BJ (cell line): ENCODE data around the gene SGSM1. TPM values are rescaled to one million over a fixed set of nuclear protein-coding genes. Genes with fewer than 3 reads are reported as not detected.

Source experiments
- CTCF ChIA-PET: fragments of 350-600 bp; formaldehyde crosslinking; extraction: SDS; loops from one replicate; lab custom pipeline; 2021; ENCODE audit warnings: antibody characterized with exemption, inconsistent platforms; lab: Yijun Ruan, JAX
- POLR2A ChIA-PET: fragments of 300-600 bp; sonication (Branson Sonifier 250); formaldehyde crosslinking; extraction: SDS; loops from one replicate; lab custom pipeline; 2021; ENCODE audit warnings: antibody characterized with exemption; lab: Charles Lee
- DNase-seq: peaks from one replicate; pipeline ENCODE4 v3.0.0-alpha.2; 2011; ENCODE audit warnings: low read depth
- H3K27me3 ChIP-seq: 2 replicates; pipeline ENCODE4 v1.6.0; 2011; ENCODE audit warnings: low read length; ENCODE audit not compliant: control insufficient read depth, insufficient read depth
- H3K36me3 ChIP-seq: 2 replicates; pipeline ENCODE4 v1.5.1; 2011; ENCODE audit warnings: low read length; ENCODE audit not compliant: control insufficient read depth, insufficient read depth
- H3K4me3 ChIP-seq: 2 replicates; pipeline ENCODE4 v1.5.1; 2011; ENCODE audit warnings: low read depth, mild to moderate bottlenecking, control low read depth, low read length
- polyA plus RNA-seq: library from polyadenylated mRNA; depleted of rRNA; stranded (reverse); fragments of >200 nt; gene quantifications from 2 replicates; pipeline ENCODE4 v1.2.3, GENCODE V29; 2011
- TF ChIP-seq, protein P1 (sequence below): IDR thresholded peaks from 2 replicates; pipeline ENCODE4 v1.5.1; 2011; ENCODE audit warnings: low read depth, mild to moderate bottlenecking, control low read depth, inconsistent platforms, low read length, moderate library complexity; ENCODE audit not compliant: insufficient read depth

SGSM1 gene
- polyA plus RNA-seq, 1 experiment = not detected

DNA sequence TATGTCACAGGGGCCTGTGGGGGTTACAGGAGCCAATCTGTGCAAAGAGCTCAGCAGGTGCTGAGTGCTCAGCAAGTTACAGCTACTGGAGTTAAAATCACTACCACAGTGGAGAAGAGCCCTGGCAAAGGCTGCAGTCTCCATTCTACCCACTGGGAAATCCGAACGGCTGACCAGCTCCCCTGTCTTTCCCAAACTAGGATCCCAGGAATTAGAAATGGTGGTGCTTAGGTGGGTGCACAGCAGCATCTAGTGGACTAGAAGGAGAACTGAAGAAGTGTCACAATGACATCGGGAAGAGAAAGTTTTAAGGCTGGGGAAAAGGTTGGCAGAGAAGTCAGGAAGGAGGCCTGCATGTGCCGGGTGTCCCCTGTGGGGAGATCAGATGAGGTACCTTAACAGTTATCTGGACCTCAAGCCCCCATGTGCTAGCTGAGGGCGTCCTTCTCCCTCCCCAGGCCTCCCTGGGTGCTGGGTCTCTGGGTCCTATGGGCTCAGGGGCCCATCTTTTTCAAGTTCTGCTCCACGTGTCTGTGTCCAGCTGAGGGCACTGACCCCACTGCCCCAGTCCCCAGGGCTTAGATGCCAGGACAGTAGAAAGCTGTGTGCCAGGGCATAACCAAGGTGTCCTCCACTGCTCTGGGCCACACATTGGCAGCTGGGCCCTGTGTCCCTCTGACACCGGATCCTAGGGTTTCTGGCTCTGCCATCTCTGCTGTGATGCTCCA lies 33.4 kb upstream of the SGSM1 start:
- H3K27me3 ChIP-seq = no peaks in the 10 kb centered on the region
- no peak overlapping the region for H3K4me3 ChIP-seq
- no peak for DNase-seq
- CTCF ChIA-PET = interaction anchor here (0.7 to 6.3 kb wide), 8 partner anchors 16 to 496 kb away, joined by 3 to 81 read pairs (median 4); no protein-coding TSS in a partner anchor
- POLR2A ChIA-PET = no interaction called here
- no peaks in the 10 kb centered on the region for H3K36me3 ChIP-seq
- TF ChIP-seq, protein P1, sequence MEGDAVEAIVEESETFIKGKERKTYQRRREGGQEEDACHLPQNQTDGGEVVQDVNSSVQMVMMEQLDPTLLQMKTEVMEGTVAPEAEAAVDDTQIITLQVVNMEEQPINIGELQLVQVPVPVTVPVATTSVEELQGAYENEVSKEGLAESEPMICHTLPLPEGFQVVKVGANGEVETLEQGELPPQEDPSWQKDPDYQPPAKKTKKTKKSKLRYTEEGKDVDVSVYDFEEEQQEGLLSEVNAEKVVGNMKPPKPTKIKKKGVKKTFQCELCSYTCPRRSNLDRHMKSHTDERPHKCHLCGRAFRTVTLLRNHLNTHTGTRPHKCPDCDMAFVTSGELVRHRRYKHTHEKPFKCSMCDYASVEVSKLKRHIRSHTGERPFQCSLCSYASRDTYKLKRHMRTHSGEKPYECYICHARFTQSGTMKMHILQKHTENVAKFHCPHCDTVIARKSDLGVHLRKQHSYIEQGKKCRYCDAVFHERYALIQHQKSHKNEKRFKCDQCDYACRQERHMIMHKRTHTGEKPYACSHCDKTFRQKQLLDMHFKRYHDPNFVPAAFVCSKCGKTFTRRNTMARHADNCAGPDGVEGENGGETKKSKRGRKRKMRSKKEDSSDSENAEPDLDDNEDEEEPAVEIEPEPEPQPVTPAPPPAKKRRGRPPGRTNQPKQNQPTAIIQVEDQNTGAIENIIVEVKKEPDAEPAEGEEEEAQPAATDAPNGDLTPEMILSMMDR = peak; percentile 51

- Histone ChIP-seq H3K4me3 (no peak overlapping the region), H3K36me3 (no peaks in the 10 kb centered on the region), H3K27me3 (no peaks in the 10 kb centered on the region)
- no peak for DNase-seq
- CTCF ChIA-PET = interaction anchor here (0.7 kb wide), 1 partner anchor 17 kb away, joined by 3 read pairs; no protein-coding TSS in a partner anchor
- TF ChIP-seq, protein P1 = no peak
- POLR2A ChIA-PET = no interaction called here
These were observed 30.1 kb upstream of the SGSM1 start for GRCh38 chr22:24775769-24776492.

DNA sequence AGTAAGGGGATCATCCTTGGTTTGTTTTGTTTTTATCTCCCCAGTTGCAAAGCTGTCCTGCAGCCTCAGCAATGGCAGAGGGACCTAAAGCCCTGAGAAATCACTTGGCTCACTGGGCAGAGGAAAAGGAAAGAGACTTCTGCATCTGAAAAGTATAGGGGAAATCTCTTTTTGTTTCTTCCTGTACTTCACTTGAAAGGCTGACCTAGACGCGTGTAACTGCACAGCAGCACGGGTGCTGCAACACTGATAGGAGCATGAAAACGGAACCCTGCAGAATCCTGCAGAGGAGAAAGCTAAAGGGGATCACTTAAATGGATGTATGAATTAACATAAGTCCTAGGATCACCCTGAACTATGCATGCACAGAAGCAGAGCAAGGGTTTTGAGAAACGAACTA lies 29.5 kb upstream of the SGSM1 start:
- Histone ChIP-seq H3K4me3 (no peak overlapping the region), H3K27me3 (no peaks in the 10 kb centered on the region), H3K36me3 (no peaks in the 10 kb centered on the region)
- TF ChIP-seq, protein P1 = no peak
- ChIA-PET CTCF (interaction anchor here (0.7 kb wide), 1 partner anchor 18 kb away, joined by 3 read pairs; no protein-coding TSS in a partner anchor), POLR2A (no interaction called here)
- no peak for DNase-seq

GRCh38 chr22:24789516-24789915 lies 16.5 kb upstream of the SGSM1 start:
- ChIA-PET CTCF (interaction anchor here (0.9 to 1.0 kb wide), 2 partner anchors 14 to 17 kb away, joined by 3 to 4 read pairs; no protein-coding TSS in a partner anchor), POLR2A (no interaction called here)
- H3K36me3 ChIP-seq = no peaks in the 10 kb centered on the region
- no peaks in the 10 kb centered on the region for H3K27me3 ChIP-seq
- TF ChIP-seq, protein P1 = no peak
- no peak for DNase-seq
- no peak overlapping the region for H3K4me3 ChIP-seq

DNA sequence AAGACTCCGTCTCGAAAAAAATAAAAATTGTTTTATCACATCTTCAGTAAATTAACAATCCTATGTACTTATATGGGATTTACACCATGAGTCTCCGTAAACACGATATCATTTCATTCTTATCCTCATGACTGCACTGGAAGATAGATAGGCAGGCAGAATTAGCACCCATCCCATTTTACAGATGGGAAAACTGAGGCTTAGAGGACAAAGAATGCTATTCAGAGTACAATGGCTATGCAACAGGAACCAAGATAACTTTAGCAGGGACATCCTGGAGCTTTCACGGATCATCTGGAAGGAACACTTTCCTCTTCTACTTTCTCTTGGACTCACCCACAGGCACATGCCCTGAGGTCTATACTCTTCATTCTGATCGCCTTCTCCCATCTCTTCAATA lies 14.6 kb upstream of the SGSM1 start:
- ChIA-PET POLR2A (no interaction called here), CTCF (interaction anchor here (1.2 to 2.5 kb wide), 2 partner anchors 11 to 12 kb away, joined by 6 to 15 read pairs; no protein-coding TSS in a partner anchor)
- Histone ChIP-seq H3K27me3 (no peaks in the 10 kb centered on the region), H3K36me3 (no peaks in the 10 kb centered on the region), H3K4me3 (no peak overlapping the region)
- no peak for DNase-seq
- TF ChIP-seq, protein P1 = no peak
